GM12801 (cell line): ENCODE data around the gene PCBP2.
A peak's percentile ranks its signal among the peaks of the same experiment; 100 is the strongest.

Experiments
- TF ChIP-seq, protein P1 (sequence below): IDR thresholded peaks from one replicate; pipeline ENCODE4 v1.5.1; 2011; ENCODE audit warnings: control low read depth; ENCODE audit not compliant: insufficient read length; ENCODE audit errors: extremely low read depth

Gene PCBP2

DNA sequence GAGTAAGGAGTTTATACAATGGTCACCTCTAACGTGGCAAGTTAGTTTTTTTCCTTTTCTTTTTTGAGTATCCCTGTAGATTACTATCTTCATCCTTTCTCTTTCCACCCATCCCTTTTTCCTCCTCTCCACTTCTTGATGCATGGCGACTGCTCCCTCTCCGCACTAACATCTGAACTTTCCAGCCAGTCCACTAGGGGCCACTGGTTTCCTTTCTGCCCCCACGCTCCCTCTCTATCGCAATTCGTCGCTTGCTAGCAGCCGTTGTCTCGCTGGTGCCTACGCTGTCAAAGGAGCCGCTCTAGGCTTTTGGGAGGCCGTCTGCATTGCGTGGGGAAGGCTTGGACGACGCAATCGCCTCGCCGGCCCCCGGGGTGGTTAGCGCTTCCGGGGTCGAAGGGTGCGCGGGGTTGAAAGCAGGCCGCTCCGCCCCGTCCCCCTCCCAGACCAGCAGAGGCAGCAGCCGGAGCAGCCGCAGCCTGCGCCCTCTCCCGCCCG, at the start of gene PCBP2:
PCBP2 (plus strand) TSS at position 442 of the 498 bp plus-strand sequence. CDS start 2,699 bp downstream, outside the sequence.
- TF ChIP-seq, protein P1, sequence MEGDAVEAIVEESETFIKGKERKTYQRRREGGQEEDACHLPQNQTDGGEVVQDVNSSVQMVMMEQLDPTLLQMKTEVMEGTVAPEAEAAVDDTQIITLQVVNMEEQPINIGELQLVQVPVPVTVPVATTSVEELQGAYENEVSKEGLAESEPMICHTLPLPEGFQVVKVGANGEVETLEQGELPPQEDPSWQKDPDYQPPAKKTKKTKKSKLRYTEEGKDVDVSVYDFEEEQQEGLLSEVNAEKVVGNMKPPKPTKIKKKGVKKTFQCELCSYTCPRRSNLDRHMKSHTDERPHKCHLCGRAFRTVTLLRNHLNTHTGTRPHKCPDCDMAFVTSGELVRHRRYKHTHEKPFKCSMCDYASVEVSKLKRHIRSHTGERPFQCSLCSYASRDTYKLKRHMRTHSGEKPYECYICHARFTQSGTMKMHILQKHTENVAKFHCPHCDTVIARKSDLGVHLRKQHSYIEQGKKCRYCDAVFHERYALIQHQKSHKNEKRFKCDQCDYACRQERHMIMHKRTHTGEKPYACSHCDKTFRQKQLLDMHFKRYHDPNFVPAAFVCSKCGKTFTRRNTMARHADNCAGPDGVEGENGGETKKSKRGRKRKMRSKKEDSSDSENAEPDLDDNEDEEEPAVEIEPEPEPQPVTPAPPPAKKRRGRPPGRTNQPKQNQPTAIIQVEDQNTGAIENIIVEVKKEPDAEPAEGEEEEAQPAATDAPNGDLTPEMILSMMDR, result peak; percentile 91

GRCh38 chr12:53402871-53403270, 49.0 kb upstream of the PCBP2 start:
- TF ChIP-seq, protein P1, result no peak

GRCh38 chr12:53410951-53411350, 41.0 kb upstream of the PCBP2 start:
- TF ChIP-seq, protein P1, result no peak

- TF ChIP-seq, protein P1, result no peak
Measured at GRCh38 chr12:53413485-53414204, 38.3 kb upstream of the PCBP2 start.

GRCh38 chr12:53414756-53415417, 37.0 kb upstream of the PCBP2 start:
- TF ChIP-seq, protein P1, result no peak

- TF ChIP-seq, protein P1, result no peak
Measured at GRCh38 chr12:53418221-53418620, 33.7 kb upstream of the PCBP2 start.

- TF ChIP-seq, protein P1, result no peak
Measured at GRCh38 chr12:53419756-53420155, 32.1 kb upstream of the PCBP2 start.
